ENCODE data around the gene FGD2.

The FGD2 gene

GRCh38 chr6:37069639-37070038 is 64.2 kb downstream of the FGD2 start:
- Histone ChIP-seq H3K27me3 (ENCODE audit: insufficient read depth, low read length, poor library complexity, severe bottlenecking) (no peaks in the 10 kb centered on the region), H4K20me1 (ENCODE audit: insufficient read depth, low read length, poor library complexity, severe bottlenecking) (no peaks in the 10 kb centered on the region), H3F3A (ENCODE audit: low read depth) (no peaks in the 10 kb centered on the region), H3K9me3 (ENCODE audit: insufficient read depth, low read depth, low read length) (no peaks in the 10 kb centered on the region), H3K79me2 (ENCODE audit: insufficient read depth, low read length) (no peaks in the 10 kb centered on the region), H3K9me2 (replicated peaks; ENCODE audit: low read depth, low read length) (no peaks in the 10 kb centered on the region), H3K4me2 (ENCODE audit: low read depth, low read length, poor library complexity, severe bottlenecking) (no peak overlapping the region), H3K9ac (ENCODE audit: low read depth, low read length, poor library complexity, severe bottlenecking) (no peak overlapping the region), H2AFZ (ENCODE audit: low read length) (no peak overlapping the region), H3K4me3 (ENCODE audit: low read length, poor library complexity, severe bottlenecking) (no peak overlapping the region), H3K36me3 (ENCODE audit: insufficient read depth, low read length) (no peaks in the 10 kb centered on the region), H3K4me1 (ENCODE audit: insufficient read depth, low read length, poor library complexity, severe bottlenecking) (peaks cover 26% of the 10 kb centered on the region)
- TF ChIP-seq CTCF (conservative IDR thresholded peaks at IDR 0.05; ENCODE audit: low read length) (no peak), EZH2phosphoT487 (IDR thresholded peaks at IDR 0.05; ENCODE audit: borderline replicate concordance) (no peak)

- H3K79me2 ChIP-seq (ENCODE audit: insufficient read depth, low read length) = no peaks in the 10 kb centered on the region
- peaks cover 26% of the 10 kb centered on the region for H3K4me1 ChIP-seq (ENCODE audit: insufficient read depth, low read length, poor library complexity, severe bottlenecking)
- H3K9ac ChIP-seq (ENCODE audit: low read depth, low read length, poor library complexity, severe bottlenecking) = no peak overlapping the region
- no peak overlapping the region for H3K4me3 ChIP-seq (ENCODE audit: low read length, poor library complexity, severe bottlenecking)
- no peaks in the 10 kb centered on the region for H3K36me3 ChIP-seq (ENCODE audit: insufficient read depth, low read length)
- no peak overlapping the region for H2AFZ ChIP-seq (ENCODE audit: low read length)
- TF ChIP-seq CTCF (conservative IDR thresholded peaks at IDR 0.05; ENCODE audit: low read length) = no peak
- TF ChIP-seq EZH2phosphoT487 (IDR thresholded peaks at IDR 0.05; ENCODE audit: borderline replicate concordance) = no peak
- H4K20me1 ChIP-seq (ENCODE audit: insufficient read depth, low read length, poor library complexity, severe bottlenecking) = no peaks in the 10 kb centered on the region
- H3K27me3 ChIP-seq (ENCODE audit: insufficient read depth, low read length, poor library complexity, severe bottlenecking) = no peaks in the 10 kb centered on the region
- H3K9me2 ChIP-seq (replicated peaks; ENCODE audit: low read depth, low read length) = no peaks in the 10 kb centered on the region
- H3K9me3 ChIP-seq (ENCODE audit: insufficient read depth, low read depth, low read length) = no peaks in the 10 kb centered on the region
- H3F3A ChIP-seq (ENCODE audit: low read depth) = no peaks in the 10 kb centered on the region
- no peak overlapping the region for H3K4me2 ChIP-seq (ENCODE audit: low read depth, low read length, poor library complexity, severe bottlenecking)
Measured at GRCh38 chr6:37072526-37072925, 67.1 kb downstream of the FGD2 start.

GRCh38 chr6:37074053-37074827 is 68.8 kb downstream of the FGD2 start:
- no peaks in the 10 kb centered on the region for H3F3A ChIP-seq (ENCODE audit: low read depth)
- H3K9ac ChIP-seq (ENCODE audit: low read depth, low read length, poor library complexity, severe bottlenecking) = no peak overlapping the region
- no peak overlapping the region for H3K4me3 ChIP-seq (ENCODE audit: low read length, poor library complexity, severe bottlenecking)
- H3K79me2 ChIP-seq (ENCODE audit: insufficient read depth, low read length) = no peaks in the 10 kb centered on the region
- H3K9me3 ChIP-seq (ENCODE audit: insufficient read depth, low read depth, low read length) = no peaks in the 10 kb centered on the region
- no peaks in the 10 kb centered on the region for H3K27me3 ChIP-seq (ENCODE audit: insufficient read depth, low read length, poor library complexity, severe bottlenecking)
- no peaks in the 10 kb centered on the region for H3K9me2 ChIP-seq (replicated peaks; ENCODE audit: low read depth, low read length)
- no peaks in the 10 kb centered on the region for H3K36me3 ChIP-seq (ENCODE audit: insufficient read depth, low read length)
- no peak overlapping the region for H2AFZ ChIP-seq (ENCODE audit: low read length)
- no peak overlapping the region for H3K4me2 ChIP-seq (ENCODE audit: low read depth, low read length, poor library complexity, severe bottlenecking)
- peaks cover 16% of the 10 kb centered on the region for H3K4me1 ChIP-seq (ENCODE audit: insufficient read depth, low read length, poor library complexity, severe bottlenecking)
- H4K20me1 ChIP-seq (ENCODE audit: insufficient read depth, low read length, poor library complexity, severe bottlenecking) = no peaks in the 10 kb centered on the region
- TF ChIP-seq CTCF (conservative IDR thresholded peaks at IDR 0.05; ENCODE audit: low read length) (no peak), EZH2phosphoT487 (IDR thresholded peaks at IDR 0.05; ENCODE audit: borderline replicate concordance) (no peak)

Measured in Loucy (cell line).